IgD-negative memory B cell (primary cell): Measurements from ENCODE around the gene PLXND1. TPM values are rescaled to one million over a fixed set of nuclear protein-coding genes. Genes with fewer than 3 reads are reported as not detected.
"Not testable (repeated sequence)": the region's sequence is repeated elsewhere in the genome, so short reads cannot be mapped to it uniquely, and the experiment has no call there.

Experiments used
- H3K27ac Mint-ChIP-seq, 3 donors: one replicate each; pipeline ENCODE4 v1.8.0; 2020 to 2022; ENCODE audit warnings: mild to moderate bottlenecking in 3 of 3, mixed read lengths in 3 of 3, moderate library complexity in 1 of 3
- H3K27me3 Mint-ChIP-seq: one replicate; pipeline ENCODE4 v1.8.0; 2021; ENCODE audit warnings: mixed read lengths
- H3K36me3 Mint-ChIP-seq: one replicate; pipeline ENCODE4 v1.8.0; 2020; ENCODE audit warnings: mild to moderate bottlenecking, mixed read lengths
- H3K4me1 Mint-ChIP-seq, 3 donors: one replicate each; pipeline ENCODE4 v1.8.0; 2020 to 2022; ENCODE audit warnings: mixed read lengths in 3 of 3, mild to moderate bottlenecking in 1 of 3
- H3K4me3 Mint-ChIP-seq, 4 donors: one replicate each; pipeline ENCODE4 v1.8.0; 2020 to 2022; ENCODE audit warnings: mild to moderate bottlenecking in 4 of 4, mixed read lengths in 4 of 4, moderate library complexity in 3 of 4
- H3K9me3 Mint-ChIP-seq, 3 donors: one replicate each; pipeline ENCODE4 v1.8.0; 2020 to 2021; ENCODE audit warnings: mixed read lengths in 3 of 3, mild to moderate bottlenecking in 1 of 3
- polyA plus RNA-seq: library from polyadenylated mRNA; unstranded; fragments of 300-500 nt; fragmentation: Illumina TruSeq; gene quantifications from one replicate; pipeline ENCODE4 v1.2.3, GENCODE V29; 2021

PLXND1 gene
- polyA plus RNA-seq, 1 donor from 2014 or later = 3.0 TPM

- Mint-ChIP-seq H3K36me3 (no peaks in the 10 kb centered on the region), H3K9me3 (no peaks in the 10 kb centered on the region), H3K4me1 (peaks cover 0 to 5% (median 0%) of the 10 kb centered on the region in 3 donors), H3K27me3 (no peaks in the 10 kb centered on the region), H3K27ac (no peak overlapping the region), H3K4me3 (no peak overlapping the region)
Measured at GRCh38 chr3:129612534-129613366, 6.3 kb upstream of the PLXND1 start.

DNA sequence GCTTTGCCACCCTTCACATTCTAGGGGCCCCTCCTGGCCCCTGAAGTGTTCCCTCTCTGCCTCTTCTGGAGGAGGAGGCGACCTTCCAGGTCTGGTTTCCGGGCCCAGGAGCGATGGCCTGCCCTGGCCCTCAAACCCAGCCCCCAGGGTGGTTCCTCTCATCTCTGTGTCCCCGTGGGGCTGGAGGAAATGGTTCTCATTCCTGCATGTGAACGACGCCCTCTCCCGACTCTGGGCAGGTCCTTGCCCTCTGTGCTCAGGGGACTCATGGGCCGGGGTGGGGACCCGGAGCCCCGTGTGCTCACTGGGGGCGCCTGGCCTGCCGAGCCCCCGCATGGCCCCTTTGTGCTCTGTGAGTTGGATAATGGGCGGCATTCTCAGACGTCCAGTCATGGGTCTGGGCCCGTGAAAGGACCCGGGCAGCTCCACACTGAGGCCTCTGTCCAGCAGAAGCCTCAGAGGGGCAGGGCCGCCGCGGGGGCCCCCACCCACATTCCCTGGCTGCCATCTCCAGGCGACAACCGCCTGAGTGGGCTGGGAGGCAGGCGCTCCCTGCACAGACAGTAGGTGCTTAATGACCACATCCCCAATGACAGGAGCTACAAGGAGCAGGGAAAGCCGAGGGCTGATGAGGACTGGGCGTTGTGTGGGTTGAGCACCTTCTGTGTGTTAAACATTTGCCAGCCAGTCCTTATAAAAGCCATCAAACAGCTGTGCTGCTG lies 5.5 kb upstream of the PLXND1 start:
- Mint-ChIP-seq H3K4me3 (peak overlapping the region in 1 of 4 donors; percentile 20), H3K36me3 (no peaks in the 10 kb centered on the region), H3K4me1 (peaks cover 0 to 6% (median 0%) of the 10 kb centered on the region in 3 donors), H3K9me3 (no peaks in the 10 kb centered on the region), H3K27ac (no peak overlapping the region), H3K27me3 (no peaks in the 10 kb centered on the region)

GRCh38 chr3:129611446-129611800 lies 4.9 kb upstream of the PLXND1 start:
- Mint-ChIP-seq H3K9me3 (no peaks in the 10 kb centered on the region), H3K36me3 (no peaks in the 10 kb centered on the region), H3K27me3 (no peaks in the 10 kb centered on the region), H3K27ac (no peak overlapping the region), H3K4me1 (peaks cover 0 to 6% (median 0%) of the 10 kb centered on the region in 3 donors), H3K4me3 (peak overlapping the region in 1 of 4 donors; percentile 20)

GRCh38 chr3:129610794-129611445 lies 4.4 kb upstream of the PLXND1 start:
- H3K27ac Mint-ChIP-seq, H3K27me3 Mint-ChIP-seq, H3K36me3 Mint-ChIP-seq, H3K4me1 Mint-ChIP-seq, H3K9me3 Mint-ChIP-seq: not testable (repeated sequence)
- H3K4me3 Mint-ChIP-seq = peak overlapping the region in 1 of 4 donors; percentile 20

DNA sequence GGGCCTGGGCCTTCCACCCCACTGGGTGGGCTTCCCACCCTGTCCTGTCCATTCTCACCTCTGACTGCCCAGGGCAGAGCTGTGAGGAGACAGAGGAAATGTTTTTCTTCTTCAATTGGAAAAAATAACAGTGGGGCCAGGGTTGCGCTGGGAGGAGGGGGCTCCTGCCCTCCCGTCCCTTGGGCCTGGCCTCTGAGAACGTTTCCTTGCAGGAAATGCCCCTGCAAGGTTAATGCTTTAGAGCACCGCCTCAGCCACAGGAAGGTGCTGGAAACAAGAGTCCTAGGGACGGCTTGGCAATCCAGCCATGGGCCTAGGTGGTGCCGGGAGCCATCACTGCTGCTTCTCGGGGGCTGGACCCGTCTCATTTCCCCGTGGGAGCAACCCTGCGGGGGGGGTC lies 3.8 kb upstream of the PLXND1 start:
- H3K9me3 Mint-ChIP-seq = no peaks in the 10 kb centered on the region
- H3K4me1 Mint-ChIP-seq = peaks cover 2 to 8% (median 5%) of the 10 kb centered on the region in 3 donors
- peaks cover 3% of the 10 kb centered on the region for H3K27me3 Mint-ChIP-seq

GRCh38 chr3:129609591-129610182 lies 3.2 kb upstream of the PLXND1 start:
- Mint-ChIP-seq H3K4me3 (peak overlapping the region in 1 of 4 donors; percentile 48), H3K27ac (peak overlapping the region in 2 of 3 donors; percentile 18 to 71), H3K27me3 (peaks cover 4% of the 10 kb centered on the region), H3K36me3 (no peaks in the 10 kb centered on the region), H3K4me1 (peaks cover 2 to 8% (median 5%) of the 10 kb centered on the region in 3 donors), H3K9me3 (no peaks in the 10 kb centered on the region)

More for the DNA sequence above, 3.8 kb upstream of the PLXND1 start:
- Mint-ChIP-seq H3K4me3 (peak overlapping the region in 1 of 4 donors; percentile 48), H3K36me3 (no peaks in the 10 kb centered on the region), H3K27ac (no peak overlapping the region)

GRCh38 chr3:129608936-129609590 lies 2.6 kb upstream of the PLXND1 start:
- H3K36me3 Mint-ChIP-seq = no peaks in the 10 kb centered on the region
- H3K4me3 Mint-ChIP-seq = peak overlapping the region in 3 of 4 donors; percentile 39 to 76 (median 48)
- H3K27me3 Mint-ChIP-seq = peaks cover 8% of the 10 kb centered on the region
- H3K27ac Mint-ChIP-seq = peak overlapping the region in 1 of 3 donors; percentile 71
- H3K4me1 Mint-ChIP-seq = peaks cover 2 to 8% (median 5%) of the 10 kb centered on the region in 3 donors
- no peaks in the 10 kb centered on the region for H3K9me3 Mint-ChIP-seq

GRCh38 chr3:129608087-129608935 lies 1.8 kb upstream of the PLXND1 start:
- Mint-ChIP-seq H3K36me3 (no peaks in the 10 kb centered on the region), H3K9me3 (no peaks in the 10 kb centered on the region), H3K27ac (peak overlapping the region in 1 of 3 donors; percentile 2), H3K27me3 (peaks cover 10% of the 10 kb centered on the region), H3K4me3 (peak overlapping the region in 3 of 4 donors; percentile 39 to 76 (median 63)), H3K4me1 (peaks cover 2 to 8% (median 5%) of the 10 kb centered on the region in 3 donors)

- peaks cover 10% of the 10 kb centered on the region for H3K27me3 Mint-ChIP-seq
Measured at GRCh38 chr3:129607391-129608068, 1.1 kb upstream of the PLXND1 start.

GRCh38 chr3:129605922-129606635 lies 397 bp downstream of the PLXND1 start:
- Mint-ChIP-seq H3K4me3 (peak overlapping the region; percentile 80 to 99 (median 91)), H3K4me1 (peaks cover 2 to 8% (median 5%) of the 10 kb centered on the region in 3 donors), H3K36me3 (no peaks in the 10 kb centered on the region), H3K27ac (peak overlapping the region in 2 of 3 donors; percentile 40 to 87), H3K9me3 (no peaks in the 10 kb centered on the region), H3K27me3 (peaks cover 10% of the 10 kb centered on the region)

More at GRCh38 chr3:129607391-129608068, 1.1 kb upstream of the PLXND1 start:
- Mint-ChIP-seq H3K4me3 (peak overlapping the region; percentile 63 to 96 (median 86)), H3K4me1 (peaks cover 2 to 8% (median 5%) of the 10 kb centered on the region in 3 donors), H3K9me3 (no peaks in the 10 kb centered on the region), H3K36me3 (no peaks in the 10 kb centered on the region), H3K27ac (peak overlapping the region in 1 of 3 donors; percentile 7)

DNA sequence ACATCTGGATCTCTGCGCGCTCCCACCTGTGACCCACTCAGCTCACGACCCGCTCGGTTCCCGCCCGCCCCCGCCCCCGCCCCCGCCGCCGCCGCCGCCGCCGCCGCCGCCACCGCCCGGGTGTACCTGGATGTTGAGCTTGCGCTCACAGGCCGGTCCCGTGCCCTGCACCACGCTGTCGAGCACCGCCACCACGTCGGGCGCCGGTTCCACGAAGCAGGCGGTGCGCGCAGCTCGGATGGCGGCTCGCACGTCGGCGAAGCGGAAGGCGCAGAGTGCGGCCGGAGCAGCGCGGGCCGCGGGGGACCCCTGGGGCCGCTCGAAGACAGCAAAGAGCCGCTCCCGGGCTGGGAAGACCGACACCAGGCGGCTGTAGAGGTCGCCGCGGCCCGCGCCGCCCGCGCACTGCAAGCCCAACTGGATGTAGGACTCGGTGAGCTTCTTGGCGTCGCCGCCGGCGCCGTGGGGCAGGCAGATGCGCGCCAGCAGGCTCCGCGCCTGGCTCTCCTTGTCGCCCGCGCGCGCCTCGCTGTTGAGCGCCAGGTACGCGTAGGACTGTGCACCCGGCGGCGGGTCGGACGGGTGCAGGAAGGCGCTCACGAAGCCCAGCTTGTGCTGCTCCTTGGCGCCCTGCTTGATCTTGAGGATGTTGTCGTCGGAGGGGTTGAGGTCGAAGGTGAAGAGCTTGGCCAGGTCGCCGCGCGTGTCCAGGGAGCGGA lies 1.1 kb downstream of the PLXND1 start:
- Mint-ChIP-seq H3K27ac (peak overlapping the region; percentile 40 to 87 (median 86)), H3K4me1 (peaks cover 2 to 8% (median 5%) of the 10 kb centered on the region in 3 donors), H3K36me3 (no peaks in the 10 kb centered on the region), H3K4me3 (peak overlapping the region; percentile 80 to 99 (median 91)), H3K27me3 (peaks cover 10% of the 10 kb centered on the region), H3K9me3 (no peaks in the 10 kb centered on the region)

- Mint-ChIP-seq H3K27me3 (peaks cover 10% of the 10 kb centered on the region), H3K36me3 (no peaks in the 10 kb centered on the region), H3K27ac (peak overlapping the region in 2 of 3 donors; percentile 22 to 86), H3K4me3 (peak overlapping the region; percentile 47 to 76 (median 67)), H3K4me1 (peaks cover 2 to 8% (median 5%) of the 10 kb centered on the region in 3 donors), H3K9me3 (no peaks in the 10 kb centered on the region)
Measured at GRCh38 chr3:129604767-129605166, 1.7 kb downstream of the PLXND1 start.
